Sigmoid colon (tissue), 7 donors: Measurements from ENCODE around the gene GPRC6A. TPM values are rescaled to one million over a fixed set of nuclear protein-coding genes. Genes with fewer than 3 reads are reported as not detected.

Source experiments
- DNase-seq: peaks from one replicate; pipeline ENCODE4 v3.0.0-alpha.2; 2019
- H3K27ac ChIP-seq, 4 donors: fragments of 200-600 bp; sonication (generic); one replicate each; pipeline ENCODE4 v1.5.1; 2016 to 2019; ENCODE audit warnings: mild to moderate bottlenecking in 1 of 4
- H3K27me3 ChIP-seq, 3 donors: fragments of 200-600 bp; sonication (generic); one replicate each; pipeline ENCODE4 v1.5.1; 2019; ENCODE audit warnings: mild to moderate bottlenecking in 1 of 3
- H3K36me3 ChIP-seq, 4 donors: fragments of 200-600 bp; sonication (generic); one replicate each; pipeline ENCODE4 v1.5.1; 2016 to 2019
- H3K4me1 ChIP-seq, 4 donors: fragments of 200-600 bp; sonication (generic); one replicate each; pipeline ENCODE4 v1.5.1; 2017 to 2019
- H3K4me3 ChIP-seq, 4 donors: fragments of 200-600 bp; sonication (generic); one replicate each; pipeline ENCODE4 v1.5.1; 2017 to 2019; ENCODE audit warnings: mild to moderate bottlenecking in 2 of 4, moderate library complexity in 1 of 4
- H3K9me3 ChIP-seq, 4 donors: fragments of 200-600 bp in 3 of 4; sonication (generic) in 3 of 4; one replicate each; pipeline versions ENCODE4 v1.5.1 to v1.6.1; 2013 to 2019
- EP300 ChIP-seq, 4 donors: sonication (generic); formaldehyde crosslinking; IDR thresholded peaks; one replicate each; pipeline ENCODE4 v1.6.1; 2017; ENCODE audit warnings: antibody characterized with exemption in 4 of 4
- POLR2A ChIP-seq, 2 donors: fragments of 450-650 bp; IDR thresholded peaks; one replicate each; pipeline ENCODE4 v1.6.1; 2016; ENCODE audit warnings: antibody characterized with exemption in 2 of 2, mild to moderate bottlenecking in 2 of 2, moderate library complexity in 2 of 2
- POLR2AphosphoS5 ChIP-seq, 4 donors: sonication (generic); formaldehyde crosslinking; IDR thresholded peaks; one replicate each; pipeline ENCODE4 v1.6.1; 2017; ENCODE audit warnings: antibody characterized with exemption in 4 of 4
- WGBS, 2 donors: extraction: QIAGEN DNeasy Blood & Tissue Kit; methylation state at CpG; one replicate each; pipeline ENCODE4 v1.1.7; 2013; 5-methylcytosine and 5-hydroxymethylcytosine counted together
- intact Hi-C: fragments of 100-400 bp; cut with DNase I; formaldehyde crosslinking; loops from one replicate; pipeline ENCODE4 v1.15.1; 2023
- polyA plus RNA-seq, 3 donors: library from polyadenylated mRNA; stranded (reverse); fragments of 200-250 nt; gene quantifications; one replicate each; pipeline ENCODE4 v1.2.3, GENCODE V29; 2013
- total RNA-seq, 4 donors: library from RNA; depleted of rRNA; stranded (reverse); fragments of >200 nt; gene quantifications; one replicate each; pipeline ENCODE4 v1.1.0, GENCODE V29; 2016
- TF ChIP-seq, protein P1 (sequence below), 4 experiments: fragments of 450-650 bp in 3 of 4; fragments of 200-600 bp in 1 of 4; IDR thresholded peaks; one replicate each; pipeline ENCODE4 v1.5.1; 2016 to 2019; ENCODE audit warnings: antibody characterized with exemption in 4 of 4, mild to moderate bottlenecking in 3 of 4, moderate library complexity in 2 of 4
- donor health status: healthy with polysubstance abuse.
- donor health status: Bipolar disorder and iron deficiency.
- donor health status: healthy.

GPRC6A gene
- total and polyA plus RNA-seq, 7 donors = not detected

DNA sequence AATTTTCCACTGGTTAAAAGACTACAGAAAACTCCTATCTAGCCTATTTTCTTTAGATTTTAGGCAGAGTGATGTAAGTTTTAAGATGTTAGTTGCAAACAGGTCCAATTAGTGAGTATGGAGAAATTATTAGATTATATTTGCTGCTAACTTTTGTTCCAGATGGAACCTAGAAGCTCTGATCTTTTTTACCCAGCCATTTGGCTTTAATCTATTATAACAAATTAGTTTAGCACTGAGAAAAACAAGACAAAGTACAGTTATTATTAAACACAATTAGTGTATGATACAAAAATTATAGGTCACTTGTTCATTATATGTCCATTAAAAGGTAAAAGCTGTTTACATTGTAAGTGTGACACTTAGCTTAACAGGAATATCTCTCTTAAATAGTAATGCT, 65.8 kb downstream of the GPRC6A start:
- no peaks in the 10 kb centered on the region for H3K9me3 ChIP-seq
- no peak overlapping the region for H3K4me3 ChIP-seq
- peaks cover 11 to 30% (median 17%) of the 10 kb centered on the region in 3 donors for H3K27me3 ChIP-seq
- no peaks in the 10 kb centered on the region for H3K36me3 ChIP-seq
- intact Hi-C loops = no loop called here
- TF ChIP-seq POLR2AphosphoS5 (IDR thresholded peaks at IDR 0.05) (no peak), EP300 (IDR thresholded peaks at IDR 0.05) (no peak), POLR2A (IDR thresholded peaks at IDR 0.05) (no peak)
- TF ChIP-seq, protein P1, sequence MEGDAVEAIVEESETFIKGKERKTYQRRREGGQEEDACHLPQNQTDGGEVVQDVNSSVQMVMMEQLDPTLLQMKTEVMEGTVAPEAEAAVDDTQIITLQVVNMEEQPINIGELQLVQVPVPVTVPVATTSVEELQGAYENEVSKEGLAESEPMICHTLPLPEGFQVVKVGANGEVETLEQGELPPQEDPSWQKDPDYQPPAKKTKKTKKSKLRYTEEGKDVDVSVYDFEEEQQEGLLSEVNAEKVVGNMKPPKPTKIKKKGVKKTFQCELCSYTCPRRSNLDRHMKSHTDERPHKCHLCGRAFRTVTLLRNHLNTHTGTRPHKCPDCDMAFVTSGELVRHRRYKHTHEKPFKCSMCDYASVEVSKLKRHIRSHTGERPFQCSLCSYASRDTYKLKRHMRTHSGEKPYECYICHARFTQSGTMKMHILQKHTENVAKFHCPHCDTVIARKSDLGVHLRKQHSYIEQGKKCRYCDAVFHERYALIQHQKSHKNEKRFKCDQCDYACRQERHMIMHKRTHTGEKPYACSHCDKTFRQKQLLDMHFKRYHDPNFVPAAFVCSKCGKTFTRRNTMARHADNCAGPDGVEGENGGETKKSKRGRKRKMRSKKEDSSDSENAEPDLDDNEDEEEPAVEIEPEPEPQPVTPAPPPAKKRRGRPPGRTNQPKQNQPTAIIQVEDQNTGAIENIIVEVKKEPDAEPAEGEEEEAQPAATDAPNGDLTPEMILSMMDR (IDR thresholded peaks at IDR 0.05) = no peak
- H3K4me1 ChIP-seq = peaks cover 0 to 16% (median 12%) of the 10 kb centered on the region in 4 donors
- H3K27ac ChIP-seq = no peak overlapping the region
- DNase-seq = no peak

DNA sequence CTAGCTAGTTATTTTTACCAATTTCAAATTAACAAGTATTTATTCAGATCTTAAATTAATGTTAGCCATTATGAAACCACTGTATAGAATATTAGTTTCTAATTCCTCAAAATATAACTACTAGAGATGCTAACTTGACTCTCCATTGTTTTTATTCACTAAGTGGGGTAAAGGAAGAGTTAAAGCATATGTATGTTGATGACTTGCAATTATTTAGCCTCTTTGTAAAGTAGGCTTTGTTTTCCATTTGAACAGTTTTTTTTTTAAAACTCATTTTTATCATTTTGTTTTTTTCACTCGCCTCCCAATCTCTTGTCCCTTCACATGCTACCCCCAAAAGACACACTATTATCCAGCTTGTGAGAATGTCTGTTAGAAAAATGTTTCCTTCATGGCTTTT, 66.6 kb downstream of the GPRC6A start:
- H3K4me1 ChIP-seq = peaks cover 0 to 16% (median 12%) of the 10 kb centered on the region in 4 donors
- no peaks in the 10 kb centered on the region for H3K9me3 ChIP-seq
- no peak overlapping the region for H3K27ac ChIP-seq
- no peak for DNase-seq
- WGBS, 2 donors = 91 to 93% methylated on average over 1 of the region's 1 CpG
- TF ChIP-seq EP300 (IDR thresholded peaks at IDR 0.05) (no peak), POLR2A (IDR thresholded peaks at IDR 0.05) (no peak), POLR2AphosphoS5 (IDR thresholded peaks at IDR 0.05) (no peak)
- TF ChIP-seq, protein P1 (IDR thresholded peaks at IDR 0.05) = no peak
- no peak overlapping the region for H3K4me3 ChIP-seq
- H3K36me3 ChIP-seq = no peaks in the 10 kb centered on the region
- H3K27me3 ChIP-seq = peaks cover 8 to 30% (median 17%) of the 10 kb centered on the region in 3 donors
- intact Hi-C loops = no loop called here

DNA sequence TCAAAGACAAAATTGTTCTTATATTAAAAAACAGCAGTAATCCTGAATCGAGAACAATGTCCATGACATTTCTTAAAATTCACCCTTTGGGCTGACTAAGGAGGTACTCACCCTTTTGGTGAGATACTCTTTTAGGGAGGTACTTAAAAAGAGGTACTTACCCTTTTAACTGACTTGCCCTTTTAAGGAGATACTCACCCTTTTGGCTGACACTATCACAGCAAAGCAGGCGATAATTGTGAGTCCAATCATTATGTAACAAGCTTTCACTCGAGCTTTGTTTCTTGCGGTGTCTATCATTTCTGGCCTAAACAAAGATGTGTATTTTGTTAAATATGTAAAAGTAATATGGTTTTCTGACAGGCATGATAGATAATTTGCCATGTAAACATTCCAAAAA, 67.1 kb downstream of the GPRC6A start:
- TF ChIP-seq POLR2AphosphoS5 (IDR thresholded peaks at IDR 0.05) (no peak), EP300 (IDR thresholded peaks at IDR 0.05) (no peak), POLR2A (IDR thresholded peaks at IDR 0.05) (no peak)
- TF ChIP-seq, protein P1 (IDR thresholded peaks at IDR 0.05) = no peak
- DNase-seq = no peak
- Histone ChIP-seq H3K36me3 (no peaks in the 10 kb centered on the region), H3K27ac (no peak overlapping the region), H3K9me3 (no peaks in the 10 kb centered on the region), H3K4me1 (peaks cover 0 to 16% (median 12%) of the 10 kb centered on the region in 4 donors), H3K4me3 (no peak overlapping the region), H3K27me3 (peaks cover 8 to 29% (median 17%) of the 10 kb centered on the region in 3 donors)
- 74 to 82% methylated on average over 4 of the region's 4 CpGs for whole genome bisulfite sequencing, 2 donors
- intact Hi-C loops = no loop called here

DNA sequence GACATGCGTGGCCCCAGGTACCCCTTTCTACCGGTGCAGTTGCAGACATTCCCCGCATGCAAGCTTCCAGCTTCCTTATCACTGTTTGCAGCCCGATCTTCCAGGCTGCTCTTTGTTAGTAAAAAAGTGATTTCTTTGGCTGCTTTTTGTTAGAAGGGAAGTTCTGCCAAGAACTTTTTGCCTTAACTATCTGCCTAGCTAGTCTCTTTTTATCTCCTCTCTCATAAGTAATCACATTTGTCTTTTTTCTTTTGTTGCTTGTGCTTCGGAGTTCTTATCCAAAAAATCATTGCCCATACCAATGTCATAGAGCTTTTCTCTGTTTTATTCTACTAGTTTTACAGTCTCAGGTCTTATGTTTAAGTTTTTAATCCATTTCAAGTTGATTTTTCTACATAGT, 83.7 kb downstream of the GPRC6A start:
- TF ChIP-seq EP300 (IDR thresholded peaks at IDR 0.05) = no peak
- TF ChIP-seq POLR2AphosphoS5 (IDR thresholded peaks at IDR 0.05) = no peak
- TF ChIP-seq POLR2A (IDR thresholded peaks at IDR 0.05) = no peak
- TF ChIP-seq, protein P1 (IDR thresholded peaks at IDR 0.05) = no peak
- Histone ChIP-seq H3K4me1 (no peaks in the 10 kb centered on the region), H3K36me3 (no peaks in the 10 kb centered on the region), H3K27ac (no peak overlapping the region), H3K4me3 (no peak overlapping the region), H3K9me3 (peaks cover 0 to 3% (median 1%) of the 10 kb centered on the region in 4 donors), H3K27me3 (no peaks in the 10 kb centered on the region)
- WGBS, 2 donors = 84 to 85% methylated on average over 5 of the region's 5 CpGs
- intact Hi-C loops = no loop called here
- no peak for DNase-seq

Other genes starting within 250 kb of the GPRC6A start
- 1 to 10 TPM in 2 of 4 donors, under 1 TPM in 2; under 0.01 to 1.1 (median 0.71) TPM for gene RSPH4A, start 212.6 kb downstream of the GPRC6A start, total RNA-seq
- under 1 TPM in 1 of 3 donors, not detected in 2; 0.19 TPM for gene RSPH4A, start 212.6 kb downstream of the GPRC6A start, polyA plus RNA-seq
- gene ZUP1, start 160.3 kb downstream of the GPRC6A start, total RNA-seq = 10 to 100 TPM in 1 of 4 donors, 1 to 10 TPM in 3; 6.5 to 10.5 (median 8.6) TPM
- gene ZUP1, start 160.3 kb downstream of the GPRC6A start, polyA plus RNA-seq = 1 to 10 TPM; 1.8 to 7.9 (median 7.6) TPM
- 10 to 100 TPM; 13.0 to 22.4 (median 15.1) TPM for gene KPNA5, start 147.9 kb downstream of the GPRC6A start, total RNA-seq
- 1 to 10 TPM in 2 of 3 donors, under 1 TPM in 1; 0.60 to 2.6 (median 1.2) TPM for gene KPNA5, start 147.9 kb downstream of the GPRC6A start, polyA plus RNA-seq
- gene FAM162B, start 63.4 kb downstream of the GPRC6A start, total RNA-seq = 1 to 10 TPM; 2.2 to 4.6 (median 3.0) TPM
- gene FAM162B, start 63.4 kb downstream of the GPRC6A start, polyA plus RNA-seq = 1 to 10 TPM in 1 of 3 donors, under 1 TPM in 2; 0.60 to 1.2 (median 0.69) TPM
- not detected for gene RFX6, start 48.2 kb upstream of the GPRC6A start, total RNA-seq
- 1 to 10 TPM in 1 of 3 donors, under 1 TPM in 2; 0.16 to 1.8 (median 0.46) TPM for gene RFX6, start 48.2 kb upstream of the GPRC6A start, polyA plus RNA-seq